Measurements from ENCODE around the gene IFRD1. TPM values are rescaled to one million over a fixed set of nuclear protein-coding genes. Genes with fewer than 3 reads are reported as not detected.

The IFRD1 gene
- total and polyA plus RNA-seq, 2 experiments from 2014 or later = 30.8 to 43.3 TPM

- DNase-seq (ENCODE audit: low read depth in 1 of 2, low spot score in 1 of 2) = peak; percentile 25 to 66
- no peak overlapping the region for H3K27ac ChIP-seq
- no peaks in the 10 kb centered on the region for H3K4me1 ChIP-seq (ENCODE audit: low read depth)
- no peaks in the 10 kb centered on the region for H3K9me3 ChIP-seq (ENCODE audit: low read depth)
- no peak overlapping the region for H3K4me3 ChIP-seq
- no peaks in the 10 kb centered on the region for H3K36me3 ChIP-seq
- peaks cover 43% of the 10 kb centered on the region for H3K27me3 ChIP-seq
- TF ChIP-seq CTCF (IDR thresholded peaks at IDR 0.05; ENCODE audit: low read depth, low read length) = peak; percentile 74
These were observed 39.0 kb upstream of the IFRD1 start for GRCh38 chr7:112411186-112411795.

GRCh38 chr7:112414855-112415490 is 35.3 kb upstream of the IFRD1 start:
- DNase-seq (ENCODE audit: low read depth in 1 of 2, low spot score in 1 of 2) = peak; percentile 53 to 60

GRCh38 chr7:112416127-112416526 is 34.1 kb upstream of the IFRD1 start:
- TF ChIP-seq CTCF (IDR thresholded peaks at IDR 0.05; ENCODE audit: low read depth, low read length) = no peak
- H3K27ac ChIP-seq = no peak overlapping the region
- no peaks in the 10 kb centered on the region for H3K9me3 ChIP-seq (ENCODE audit: low read depth)
- no peaks in the 10 kb centered on the region for H3K4me1 ChIP-seq (ENCODE audit: low read depth)
- peak in 1 of 2 donors; percentile 64 for DNase-seq (ENCODE audit: low read depth in 1 of 2, low spot score in 1 of 2)
- H3K4me3 ChIP-seq = no peak overlapping the region
- H3K27me3 ChIP-seq = peaks cover 17% of the 10 kb centered on the region
- no peaks in the 10 kb centered on the region for H3K36me3 ChIP-seq

More at GRCh38 chr7:112414855-112415490, 35.3 kb upstream of the IFRD1 start:
- Histone ChIP-seq H3K4me3 (no peak overlapping the region), H3K27me3 (peaks cover 22% of the 10 kb centered on the region), H3K27ac (no peak overlapping the region), H3K36me3 (no peaks in the 10 kb centered on the region), H3K9me3 (ENCODE audit: low read depth) (no peaks in the 10 kb centered on the region), H3K4me1 (ENCODE audit: low read depth) (no peaks in the 10 kb centered on the region)
- TF ChIP-seq CTCF (IDR thresholded peaks at IDR 0.05; ENCODE audit: low read depth, low read length) = peak; percentile 58

GRCh38 chr7:112419543-112420130 is 30.6 kb upstream of the IFRD1 start:
- Histone ChIP-seq H3K4me3 (no peak overlapping the region), H3K27me3 (no peaks in the 10 kb centered on the region), H3K9me3 (ENCODE audit: low read depth) (no peaks in the 10 kb centered on the region), H3K27ac (no peak overlapping the region), H3K4me1 (ENCODE audit: low read depth) (no peaks in the 10 kb centered on the region), H3K36me3 (no peaks in the 10 kb centered on the region)
- no peak for TF ChIP-seq CTCF (IDR thresholded peaks at IDR 0.05; ENCODE audit: low read depth, low read length)
- no peak for DNase-seq (ENCODE audit: low read depth in 1 of 2, low spot score in 1 of 2)

- Histone ChIP-seq H3K4me3 (no peak overlapping the region), H3K9me3 (ENCODE audit: low read depth) (no peaks in the 10 kb centered on the region), H3K27me3 (no peaks in the 10 kb centered on the region), H3K36me3 (no peaks in the 10 kb centered on the region), H3K27ac (no peak overlapping the region), H3K4me1 (ENCODE audit: low read depth) (no peaks in the 10 kb centered on the region)
- no peak for TF ChIP-seq CTCF (IDR thresholded peaks at IDR 0.05; ENCODE audit: low read depth, low read length)
- peak in 1 of 2 donors; percentile 28 for DNase-seq (ENCODE audit: low read depth in 1 of 2, low spot score in 1 of 2)
These were observed 29.9 kb upstream of the IFRD1 start for GRCh38 chr7:112420236-112420861.
